ENCODE data around the gene ALDOA. TPM values are rescaled to one million over a fixed set of nuclear protein-coding genes. Genes with fewer than 3 reads are reported as not detected.
A peak's percentile ranks its signal among the peaks of the same experiment; 100 is the strongest.

The ALDOA gene
- total RNA-seq, 1 donor from 2014 or later, result 611 TPM

DNA sequence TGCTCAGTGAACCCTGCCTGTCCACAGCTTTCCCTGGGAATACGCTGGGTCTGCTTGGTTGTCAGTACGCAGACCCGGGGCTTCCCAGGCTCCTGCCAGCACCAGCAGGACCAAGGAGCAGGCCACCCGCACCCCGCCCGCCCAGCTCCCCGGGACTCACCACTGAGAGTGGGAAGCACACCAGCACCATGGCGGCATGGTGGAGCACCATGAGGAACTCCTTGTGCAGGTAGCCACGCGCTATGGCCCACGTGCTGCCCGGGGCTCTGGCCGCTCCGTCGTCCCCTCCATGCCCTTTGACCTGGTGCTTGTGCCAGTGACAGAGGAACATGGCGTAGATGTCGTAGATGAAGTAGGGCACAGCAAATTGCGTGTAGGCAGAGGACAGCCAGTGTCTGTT is 39.1 kb upstream of the ALDOA start:
- TF ChIP-seq, protein P1, sequence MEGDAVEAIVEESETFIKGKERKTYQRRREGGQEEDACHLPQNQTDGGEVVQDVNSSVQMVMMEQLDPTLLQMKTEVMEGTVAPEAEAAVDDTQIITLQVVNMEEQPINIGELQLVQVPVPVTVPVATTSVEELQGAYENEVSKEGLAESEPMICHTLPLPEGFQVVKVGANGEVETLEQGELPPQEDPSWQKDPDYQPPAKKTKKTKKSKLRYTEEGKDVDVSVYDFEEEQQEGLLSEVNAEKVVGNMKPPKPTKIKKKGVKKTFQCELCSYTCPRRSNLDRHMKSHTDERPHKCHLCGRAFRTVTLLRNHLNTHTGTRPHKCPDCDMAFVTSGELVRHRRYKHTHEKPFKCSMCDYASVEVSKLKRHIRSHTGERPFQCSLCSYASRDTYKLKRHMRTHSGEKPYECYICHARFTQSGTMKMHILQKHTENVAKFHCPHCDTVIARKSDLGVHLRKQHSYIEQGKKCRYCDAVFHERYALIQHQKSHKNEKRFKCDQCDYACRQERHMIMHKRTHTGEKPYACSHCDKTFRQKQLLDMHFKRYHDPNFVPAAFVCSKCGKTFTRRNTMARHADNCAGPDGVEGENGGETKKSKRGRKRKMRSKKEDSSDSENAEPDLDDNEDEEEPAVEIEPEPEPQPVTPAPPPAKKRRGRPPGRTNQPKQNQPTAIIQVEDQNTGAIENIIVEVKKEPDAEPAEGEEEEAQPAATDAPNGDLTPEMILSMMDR (IDR thresholded peaks at IDR 0.05), result no peak
- Mint-ChIP-seq H3K27ac (no peak overlapping the region), H3K4me1 (peaks cover 6% of the 10 kb centered on the region), H3K36me3 (ENCODE audit: low read depth) (no peaks in the 10 kb centered on the region), H3K9me3 (no peaks in the 10 kb centered on the region), H3K27me3 (peaks cover 40% of the 10 kb centered on the region), H3K4me3 (no peak overlapping the region)
- ATAC-seq (ENCODE audit: low read depth), result no peak
- intact Hi-C loops (cut with micrococcal nuclease), result no loop called here
- no peak for DNase-seq
- CTCF ChIA-PET, result no interaction called here
- POLR2A ChIA-PET, result no interaction called here

DNA sequence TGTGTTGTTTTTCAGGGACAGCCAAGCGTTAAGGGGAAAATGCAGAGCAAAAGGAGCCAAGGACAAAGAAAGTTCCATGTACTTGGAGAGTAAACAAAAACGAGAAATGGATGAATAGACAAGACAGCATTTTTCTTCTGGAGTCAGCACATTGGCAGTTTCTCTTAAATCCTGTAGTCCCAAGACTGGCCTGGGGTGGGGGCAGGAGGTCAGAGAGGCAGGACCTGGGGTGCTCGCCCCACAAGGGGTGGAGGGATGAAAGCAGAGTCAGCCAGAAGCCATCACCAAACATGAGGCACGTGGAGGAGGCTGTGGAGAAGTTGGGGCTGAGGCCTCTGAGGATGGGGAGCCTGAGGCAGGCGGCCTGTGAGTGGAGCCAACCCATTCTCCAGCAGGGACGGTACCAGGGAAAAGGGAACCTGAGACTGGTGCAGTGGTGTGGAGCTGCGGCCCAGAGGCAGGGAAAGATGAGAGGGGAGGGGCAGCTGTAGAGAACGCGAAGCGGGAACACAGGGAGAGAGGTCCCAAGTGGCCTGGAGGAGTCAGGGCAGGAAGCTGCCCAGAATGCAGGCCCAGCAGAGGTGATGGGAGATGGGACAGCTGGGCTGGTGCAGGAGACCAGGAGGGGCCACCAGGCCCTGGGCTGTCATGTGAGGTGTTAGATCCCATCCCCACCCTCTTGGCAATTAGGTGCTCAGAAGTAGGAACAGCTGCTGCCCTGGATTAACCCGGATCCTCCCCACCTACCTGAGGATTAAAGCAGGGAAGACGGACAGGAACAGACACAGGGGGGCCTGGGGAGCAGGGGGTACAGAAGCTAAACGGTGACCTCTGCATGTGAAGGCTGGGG is 37.7 kb upstream of the ALDOA start:
- H3K9me3 Mint-ChIP-seq, result no peaks in the 10 kb centered on the region
- H3K27me3 Mint-ChIP-seq, result peaks cover 48% of the 10 kb centered on the region
- no peak for ATAC-seq (ENCODE audit: low read depth)
- TF ChIP-seq, protein P1 (IDR thresholded peaks at IDR 0.05), result no peak
- intact Hi-C loops (cut with micrococcal nuclease), result no loop called here
- DNase-seq, result no peak
- H3K4me3 Mint-ChIP-seq, result no peak overlapping the region
- peaks cover 8% of the 10 kb centered on the region for H3K4me1 Mint-ChIP-seq
- ChIA-PET CTCF (no interaction called here), POLR2A (interaction anchor here (0.6 kb wide), 1 partner anchor 622 kb away, joined by 3 read pairs; no protein-coding TSS in a partner anchor)
- H3K36me3 Mint-ChIP-seq (ENCODE audit: low read depth), result no peaks in the 10 kb centered on the region
- no peak overlapping the region for H3K27ac Mint-ChIP-seq

DNA sequence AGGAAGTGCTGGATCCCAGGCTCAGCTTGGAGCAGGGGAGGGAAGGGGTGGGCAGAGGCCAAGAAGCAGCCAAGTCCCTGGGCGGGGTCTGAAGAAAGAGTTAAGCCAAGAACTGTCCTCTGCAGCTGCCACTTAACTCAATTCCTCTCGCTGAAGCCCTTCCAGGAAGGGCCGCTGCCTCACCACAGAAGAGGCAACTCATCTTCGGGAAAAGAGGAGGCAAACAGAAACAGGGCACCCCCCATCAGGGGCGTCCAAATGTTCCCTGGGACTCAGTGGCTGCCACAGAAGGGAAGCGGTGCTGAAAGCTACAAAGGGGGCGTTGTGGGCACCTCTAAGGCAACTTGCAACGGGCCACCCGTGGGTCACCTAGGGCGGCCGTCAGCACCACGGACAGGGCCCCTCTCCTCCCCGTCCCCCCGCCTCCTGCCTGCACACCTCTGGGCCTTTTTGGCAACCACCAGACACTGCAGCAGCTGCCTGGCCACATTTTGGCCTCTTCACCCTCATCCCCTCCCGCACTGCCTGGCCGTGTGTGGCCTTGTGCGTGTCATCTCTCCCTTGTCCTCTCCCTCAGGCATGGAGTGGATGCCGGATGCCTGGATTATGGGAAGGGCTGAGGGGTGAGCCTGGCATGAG is 37.0 kb upstream of the ALDOA start:
- CTCF ChIA-PET, result no interaction called here
- peaks cover 8% of the 10 kb centered on the region for H3K4me1 Mint-ChIP-seq
- intact Hi-C loops (cut with micrococcal nuclease), result no loop called here
- peaks cover 52% of the 10 kb centered on the region for H3K27me3 Mint-ChIP-seq
- H3K9me3 Mint-ChIP-seq, result no peaks in the 10 kb centered on the region
- TF ChIP-seq, protein P1 (IDR thresholded peaks at IDR 0.05), result no peak
- no peak overlapping the region for H3K4me3 Mint-ChIP-seq
- no peaks in the 10 kb centered on the region for H3K36me3 Mint-ChIP-seq (ENCODE audit: low read depth)
- no peak overlapping the region for H3K27ac Mint-ChIP-seq
- POLR2A ChIA-PET, result interaction anchor here (0.6 kb wide), 1 partner anchor 621 kb away, joined by 3 read pairs; no protein-coding TSS in a partner anchor
- DNase-seq (no peak), ATAC-seq (ENCODE audit: low read depth) (peak; percentile 43)

DNA sequence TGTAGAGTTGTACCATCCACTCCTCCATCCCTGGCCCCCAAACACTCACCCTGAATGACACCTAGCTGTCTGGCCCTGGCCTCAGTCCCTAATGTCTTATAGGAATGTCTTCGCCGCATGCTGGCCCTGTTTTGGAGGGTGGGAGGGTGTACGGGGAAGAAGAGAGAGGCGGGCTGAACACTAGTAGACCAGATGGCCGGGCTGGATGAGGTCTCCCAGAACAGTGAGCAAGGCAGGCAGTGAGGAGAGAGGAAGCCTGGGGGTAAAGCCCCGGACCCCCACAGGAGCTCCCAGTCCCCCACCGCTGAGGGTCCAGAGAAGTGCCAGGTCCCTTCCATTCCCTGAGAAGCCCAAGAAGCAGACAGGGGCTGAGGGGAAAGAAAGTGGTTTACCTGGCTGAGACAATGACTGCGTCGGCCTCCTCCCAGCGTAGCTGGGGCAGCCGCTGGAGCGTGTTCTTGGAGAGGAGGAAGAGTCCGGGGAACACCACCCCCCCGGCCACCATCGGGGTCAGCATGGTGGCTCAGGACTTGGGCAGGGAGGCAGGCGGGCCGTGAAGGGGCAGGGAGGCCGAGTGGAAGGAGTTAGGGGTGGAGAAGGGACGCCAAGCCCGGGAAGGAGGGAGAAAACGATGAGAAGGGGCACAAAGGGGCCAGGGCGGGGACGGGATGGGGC is 35.4 kb upstream of the ALDOA start:
- Mint-ChIP-seq H3K4me3 (no peak overlapping the region), H3K36me3 (ENCODE audit: low read depth) (no peaks in the 10 kb centered on the region), H3K27me3 (peaks cover 53% of the 10 kb centered on the region), H3K9me3 (no peaks in the 10 kb centered on the region), H3K27ac (peak overlapping the region; percentile 46), H3K4me1 (peaks cover 8% of the 10 kb centered on the region)
- ChIA-PET CTCF (interaction anchor here (2.2 kb wide), 1 partner anchor 35 kb away, joined by 8 read pairs; the partner anchor contains the start of gene ALDOA), POLR2A (no interaction called here)
- intact Hi-C loops (cut with micrococcal nuclease), result no loop called here
- no peak for ATAC-seq (ENCODE audit: low read depth)
- TF ChIP-seq, protein P1 (IDR thresholded peaks at IDR 0.05), result no peak
- DNase-seq, result no peak

All from activated B cell treated with CpG ODN at 0.5 μM for 24 hours (primary cell).